ENCODE results near the gene MALL. TPM values are rescaled to one million over a fixed set of nuclear protein-coding genes. Genes with fewer than 3 reads are reported as not detected.

Gene MALL
- total RNA-seq, 3 donors from 2014 or later, result 170 to 672 (median 264) TPM

DNA sequence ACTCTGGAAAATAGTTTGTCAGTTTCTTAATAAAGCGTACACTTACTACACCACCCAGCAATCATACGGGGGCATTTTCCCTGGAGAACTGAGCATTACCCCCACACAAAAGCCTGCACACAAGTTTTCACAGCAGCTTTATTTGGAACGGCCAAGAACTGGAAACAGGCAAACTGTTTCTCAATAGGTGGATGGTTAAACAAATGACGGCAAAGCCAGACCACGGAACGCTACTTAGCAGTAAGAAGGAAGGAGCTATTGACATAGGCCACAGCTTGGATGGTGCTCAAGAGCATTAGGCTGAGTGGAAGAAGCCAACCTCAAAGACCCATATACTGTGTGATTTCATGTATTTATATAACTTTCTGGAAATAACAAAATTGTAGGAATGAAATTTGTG, 9.0 kb downstream of the MALL start:
- H3K4me1 ChIP-seq (ENCODE audit: low read depth), result peaks cover 32% of the 10 kb centered on the region
- H3K9me3 ChIP-seq, result no peaks in the 10 kb centered on the region
- H3K4me3 ChIP-seq, result no peak overlapping the region
- intact Hi-C loops (cut with DNase I, micrococcal nuclease), result no loop called here
- peak; percentile 9 for ATAC-seq
- DNase-seq, result peak in 1 of 3 donors; percentile 26
- H3K36me3 ChIP-seq (ENCODE audit: low read depth), result no peaks in the 10 kb centered on the region
- TF ChIP-seq CTCF (IDR thresholded peaks at IDR 0.05), result no peak

- no peaks in the 10 kb centered on the region for H3K9me3 ChIP-seq
- no peak for TF ChIP-seq CTCF (IDR thresholded peaks at IDR 0.05)
- intact Hi-C loops (cut with DNase I, micrococcal nuclease), result no loop called here
- ATAC-seq (peak; percentile 70), DNase-seq (peak; percentile 73 to 90 (median 83))
- H3K4me3 ChIP-seq, result no peak overlapping the region
- no peaks in the 10 kb centered on the region for H3K36me3 ChIP-seq (ENCODE audit: low read depth)
- peaks cover 40% of the 10 kb centered on the region for H3K4me1 ChIP-seq (ENCODE audit: low read depth)
These were observed 9.8 kb downstream of the MALL start for GRCh38 chr2:110105608-110106467.

DNA sequence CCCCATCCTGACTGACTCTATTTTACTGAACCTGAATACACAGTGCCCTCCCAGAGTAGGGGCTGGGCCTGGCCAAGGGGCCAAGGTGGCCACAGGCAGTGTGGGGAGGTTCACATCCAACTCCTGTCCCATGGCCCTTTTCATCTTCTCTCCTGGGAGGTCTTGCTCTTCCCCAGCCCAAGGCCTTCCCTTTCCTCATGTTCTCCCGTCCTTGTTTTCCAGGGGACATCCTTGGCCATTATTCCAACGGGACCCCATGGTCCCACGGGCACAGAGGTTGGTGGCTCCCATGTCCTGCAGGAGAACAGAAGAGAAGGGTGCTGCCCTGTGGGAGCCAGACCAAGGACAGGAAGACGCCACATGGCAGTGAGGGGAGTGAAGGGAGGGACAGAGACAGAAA, 10.4 kb downstream of the MALL start:
- no peak for DNase-seq
- no peak for TF ChIP-seq CTCF (IDR thresholded peaks at IDR 0.05)
- intact Hi-C loops (cut with DNase I, micrococcal nuclease), result no loop called here
- H3K4me1 ChIP-seq (ENCODE audit: low read depth), result peaks cover 42% of the 10 kb centered on the region
- H3K36me3 ChIP-seq (ENCODE audit: low read depth), result no peaks in the 10 kb centered on the region
- H3K4me3 ChIP-seq, result no peak overlapping the region
- H3K9me3 ChIP-seq, result no peaks in the 10 kb centered on the region
- ATAC-seq, result no peak

GRCh38 chr2:110104025-110104771, 11.4 kb downstream of the MALL start:
- no peak for ATAC-seq

More at GRCh38 chr2:110104025-110104771, 11.4 kb downstream of the MALL start:
- Histone ChIP-seq H3K4me1 (ENCODE audit: low read depth) (peaks cover 44% of the 10 kb centered on the region), H3K4me3 (no peak overlapping the region), H3K9me3 (no peaks in the 10 kb centered on the region), H3K36me3 (ENCODE audit: low read depth) (no peaks in the 10 kb centered on the region)
- no peak for DNase-seq
- intact Hi-C loops (cut with DNase I, micrococcal nuclease), result no loop called here
- no peak for TF ChIP-seq CTCF (IDR thresholded peaks at IDR 0.05)
